Loucy (cell line): Measurements from ENCODE around the gene HAL.
"Not testable (repeated sequence)": the region's sequence is repeated elsewhere in the genome, so short reads cannot be mapped to it uniquely, and the experiment has no call there.

ENCODE experiments used
- H2AFZ ChIP-seq: fragments of 200-600 bp; sonication (generic); 2 replicates; pipeline ENCODE4 v1.6.0; 2016; ENCODE audit warnings: antibody characterized with exemption, mild to moderate bottlenecking, low read length, moderate library complexity
- H3F3A ChIP-seq: fragments of 200-600 bp; 2 replicates; pipeline ENCODE4 v1.6.0; 2016; ENCODE audit warnings: antibody characterized with exemption, low read depth, mild to moderate bottlenecking
- H3K27me3 ChIP-seq: fragments of 200-600 bp; sonication (generic); 2 replicates; pipeline ENCODE4 v1.6.1; 2014; ENCODE audit warnings: low read length, mild to moderate bottlenecking; ENCODE audit not compliant: insufficient read depth, poor library complexity, severe bottlenecking
- H3K36me3 ChIP-seq: fragments of 200-600 bp; sonication (generic); 2 replicates; pipeline ENCODE4 v1.6.1; 2016; ENCODE audit warnings: low read length; ENCODE audit not compliant: insufficient read depth
- H3K4me1 ChIP-seq: fragments of 200-600 bp; sonication (generic); 2 replicates; pipeline ENCODE4 v1.5.1; 2014; ENCODE audit warnings: low read length, mild to moderate bottlenecking; ENCODE audit not compliant: insufficient read depth, poor library complexity, severe bottlenecking
- H3K4me2 ChIP-seq: fragments of 200-600 bp; sonication (generic); 2 replicates; pipeline ENCODE4 v1.6.0; 2014; ENCODE audit warnings: antibody characterized with exemption, low read length, low read depth, mild to moderate bottlenecking; ENCODE audit not compliant: poor library complexity, severe bottlenecking
- H3K4me3 ChIP-seq: fragments of 200-600 bp; sonication (generic); 2 replicates; pipeline ENCODE4 v1.5.1; 2014; ENCODE audit warnings: low read length, mild to moderate bottlenecking, mixed read lengths; ENCODE audit not compliant: poor library complexity, severe bottlenecking
- H3K79me2 ChIP-seq: fragments of 200-600 bp; sonication (generic); 2 replicates; pipeline ENCODE4 v1.6.1; 2014; ENCODE audit warnings: low read length; ENCODE audit not compliant: insufficient read depth
- H3K9ac ChIP-seq: fragments of 200-600 bp; sonication (generic); 2 replicates; pipeline ENCODE4 v1.6.0; 2014; ENCODE audit warnings: mild to moderate bottlenecking, low read depth, low read length, moderate library complexity; ENCODE audit not compliant: poor library complexity, severe bottlenecking
- H3K9me2 ChIP-seq: fragments of 200-600 bp; sonication (generic); replicated peaks from 2 replicates; pipeline ENCODE4 v1.6.1; 2016; ENCODE audit warnings: low read depth, low read length, mixed read lengths
- H3K9me3 ChIP-seq: fragments of 200-600 bp; sonication (generic); 2 replicates; pipeline ENCODE4 v1.6.1; 2014; ENCODE audit warnings: mild to moderate bottlenecking, antibody characterized with exemption, low read length, low read depth; ENCODE audit not compliant: insufficient read depth
- H4K20me1 ChIP-seq: fragments of 200-600 bp; sonication (generic); 2 replicates; pipeline ENCODE4 v1.6.0; 2014; ENCODE audit warnings: antibody characterized with exemption, low read length, mild to moderate bottlenecking; ENCODE audit not compliant: insufficient read depth, poor library complexity, severe bottlenecking
- CTCF ChIP-seq: fragments of 200-600 bp; sonication (generic); conservative IDR thresholded peaks from 2 replicates; pipeline ENCODE4 v1.5.1; 2014; ENCODE audit warnings: mild to moderate bottlenecking, antibody characterized with exemption, low read length
- EZH2phosphoT487 ChIP-seq: fragments of 200-600 bp; IDR thresholded peaks from 2 replicates; pipeline ENCODE4 v1.6.1; 2018; ENCODE audit warnings: antibody characterized with exemption, mild to moderate bottlenecking, moderate library complexity, borderline replicate concordance

The HAL gene

GRCh38 chr12:95970905-95971304 is 25.2 kb downstream of the HAL start:
- H3F3A ChIP-seq, result no peaks in the 10 kb centered on the region
- H4K20me1 ChIP-seq, result no peaks in the 10 kb centered on the region
- no peaks in the 10 kb centered on the region for H3K9me3 ChIP-seq
- no peak overlapping the region for H2AFZ ChIP-seq
- no peaks in the 10 kb centered on the region for H3K4me1 ChIP-seq
- H3K79me2 ChIP-seq, result no peaks in the 10 kb centered on the region
- no peak overlapping the region for H3K9ac ChIP-seq
- no peaks in the 10 kb centered on the region for H3K9me2 ChIP-seq
- no peak overlapping the region for H3K4me2 ChIP-seq
- no peaks in the 10 kb centered on the region for H3K27me3 ChIP-seq
- H3K36me3 ChIP-seq, result no peaks in the 10 kb centered on the region
- no peak overlapping the region for H3K4me3 ChIP-seq
- TF ChIP-seq CTCF (no peak), EZH2phosphoT487 (no peak)

GRCh38 chr12:95969116-95969515 is 27.0 kb downstream of the HAL start:
- not testable (repeated sequence) for H3K9me2 ChIP-seq, H3K4me1 ChIP-seq, H3K79me2 ChIP-seq, H3K4me3 ChIP-seq, H4K20me1 ChIP-seq, H3K36me3 ChIP-seq, H3F3A ChIP-seq, H3K27me3 ChIP-seq, H3K4me2 ChIP-seq, H3K9ac ChIP-seq, H2AFZ ChIP-seq, H3K9me3 ChIP-seq

GRCh38 chr12:95967301-95967700 is 28.8 kb downstream of the HAL start:
- Histone ChIP-seq H3K27me3 (no peaks in the 10 kb centered on the region), H3K9me2 (no peaks in the 10 kb centered on the region), H3F3A (no peaks in the 10 kb centered on the region), H3K4me1 (no peaks in the 10 kb centered on the region), H3K36me3 (no peaks in the 10 kb centered on the region), H3K4me3 (no peak overlapping the region), H3K9ac (no peak overlapping the region), H3K4me2 (no peak overlapping the region), H4K20me1 (no peaks in the 10 kb centered on the region), H3K79me2 (no peaks in the 10 kb centered on the region), H2AFZ (no peak overlapping the region), H3K9me3 (no peaks in the 10 kb centered on the region)
- TF ChIP-seq EZH2phosphoT487 (no peak), CTCF (no peak)

GRCh38 chr12:95966287-95966870 is 29.8 kb downstream of the HAL start:
- H3K4me3 ChIP-seq, result no peak overlapping the region

More at GRCh38 chr12:95966287-95966870, 29.8 kb downstream of the HAL start:
- Histone ChIP-seq H3K9me2 (no peaks in the 10 kb centered on the region), H2AFZ (no peak overlapping the region), H3K36me3 (no peaks in the 10 kb centered on the region), H3K9ac (no peak overlapping the region), H3K4me1 (no peaks in the 10 kb centered on the region), H3K27me3 (no peaks in the 10 kb centered on the region), H3K4me2 (no peak overlapping the region), H3K9me3 (no peaks in the 10 kb centered on the region), H4K20me1 (no peaks in the 10 kb centered on the region), H3F3A (no peaks in the 10 kb centered on the region), H3K79me2 (no peaks in the 10 kb centered on the region)
- TF ChIP-seq CTCF (no peak), EZH2phosphoT487 (no peak)
